ENCODE data around the gene MT1A. TPM values are rescaled to one million over a fixed set of nuclear protein-coding genes. Genes with fewer than 3 reads are reported as not detected.
A peak's percentile ranks its signal among the peaks of the same experiment; 100 is the strongest.

The MT1A gene
- total and polyA plus RNA-seq, 4 donors, result 1.1 to 438 (median 51.5) TPM

DNA sequence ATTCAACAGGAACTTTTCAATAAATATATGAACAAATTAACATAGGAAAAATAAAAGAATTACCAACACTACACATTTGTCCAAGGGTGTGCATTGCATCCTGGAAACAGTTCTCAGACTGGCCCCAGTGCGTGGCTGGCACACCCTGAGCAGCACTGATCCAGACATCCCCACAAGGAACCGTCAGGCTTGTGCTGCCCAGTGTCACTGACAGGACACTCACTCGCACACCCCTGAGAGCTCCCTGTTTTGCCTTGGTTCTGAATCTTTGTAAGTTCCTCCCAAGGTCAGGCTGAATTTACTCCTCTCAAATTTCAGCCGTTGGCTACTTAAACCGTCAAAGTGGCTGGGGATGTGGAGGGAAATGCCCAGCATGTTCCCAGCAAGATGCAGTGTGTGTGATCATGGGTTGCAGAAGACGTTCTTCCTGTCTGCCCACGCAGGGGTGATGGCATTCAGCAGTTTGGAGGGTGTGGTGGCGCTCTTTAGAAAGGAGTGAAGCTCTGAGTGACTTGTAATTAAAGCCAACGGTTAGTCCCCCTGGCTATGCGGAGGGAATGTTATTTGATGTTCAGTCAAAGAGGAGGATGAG lies 28.4 kb upstream of the MT1A start:
- H3K4me1 ChIP-seq (ENCODE audit: control insufficient read depth in 5 of 5, insufficient read depth in 5 of 5, low read length in 5 of 5), result peaks cover 9 to 55% (median 31%) of the 10 kb centered on the region in 5 donors
- H3K4me3 ChIP-seq, result no peak overlapping the region
- ATAC-seq (ENCODE audit: insufficient read depth, low FRiP score), result no peak

GRCh38 chr16:56610609-56611111 lies 27.8 kb upstream of the MT1A start:
- TF ChIP-seq, protein P1, sequence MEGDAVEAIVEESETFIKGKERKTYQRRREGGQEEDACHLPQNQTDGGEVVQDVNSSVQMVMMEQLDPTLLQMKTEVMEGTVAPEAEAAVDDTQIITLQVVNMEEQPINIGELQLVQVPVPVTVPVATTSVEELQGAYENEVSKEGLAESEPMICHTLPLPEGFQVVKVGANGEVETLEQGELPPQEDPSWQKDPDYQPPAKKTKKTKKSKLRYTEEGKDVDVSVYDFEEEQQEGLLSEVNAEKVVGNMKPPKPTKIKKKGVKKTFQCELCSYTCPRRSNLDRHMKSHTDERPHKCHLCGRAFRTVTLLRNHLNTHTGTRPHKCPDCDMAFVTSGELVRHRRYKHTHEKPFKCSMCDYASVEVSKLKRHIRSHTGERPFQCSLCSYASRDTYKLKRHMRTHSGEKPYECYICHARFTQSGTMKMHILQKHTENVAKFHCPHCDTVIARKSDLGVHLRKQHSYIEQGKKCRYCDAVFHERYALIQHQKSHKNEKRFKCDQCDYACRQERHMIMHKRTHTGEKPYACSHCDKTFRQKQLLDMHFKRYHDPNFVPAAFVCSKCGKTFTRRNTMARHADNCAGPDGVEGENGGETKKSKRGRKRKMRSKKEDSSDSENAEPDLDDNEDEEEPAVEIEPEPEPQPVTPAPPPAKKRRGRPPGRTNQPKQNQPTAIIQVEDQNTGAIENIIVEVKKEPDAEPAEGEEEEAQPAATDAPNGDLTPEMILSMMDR (IDR thresholded peaks at IDR 0.05; ENCODE audit: control extremely low read depth, extremely low read depth), result no peak
- Histone ChIP-seq H3K36me3 (ENCODE audit: control insufficient read depth in 4 of 4, insufficient read depth in 4 of 4, low read length in 4 of 4) (no peaks in the 10 kb centered on the region), H3K27ac (ENCODE audit: low read depth in 1 of 2, low read length in 1 of 2) (peak overlapping the region; percentile 88 to 95), H3K27me3 (ENCODE audit: control insufficient read depth in 3 of 3, insufficient read depth in 3 of 3, low read length in 2 of 3) (peaks cover 0 to 12% (median 0%) of the 10 kb centered on the region in 3 donors), H3K4me3 (no peak overlapping the region), H3K9ac (ENCODE audit: insufficient read depth in 1 of 2, low read length in 2 of 2) (peak overlapping the region in 1 of 2 donors; percentile 78), H3K4me1 (ENCODE audit: control insufficient read depth in 5 of 5, insufficient read depth in 5 of 5, low read length in 5 of 5) (peaks cover 7 to 53% (median 31%) of the 10 kb centered on the region in 5 donors), H3K9me3 (ENCODE audit: control insufficient read depth in 4 of 4, insufficient read depth in 3 of 4, low read length in 3 of 4) (no peaks in the 10 kb centered on the region)
- DNase-seq (peak in 2 of 3 donors; percentile 26 to 32), ATAC-seq (ENCODE audit: insufficient read depth, low FRiP score) (no peak)
- WGBS, 2 donors, result 57 to 58% methylated on average over 2 of the region's 2 CpGs

More for the DNA sequence above, 28.4 kb upstream of the MT1A start:
- Histone ChIP-seq H3K9ac (ENCODE audit: insufficient read depth in 1 of 2, low read length in 2 of 2) (peak overlapping the region in 1 of 2 donors; percentile 78), H3K27me3 (ENCODE audit: control insufficient read depth in 3 of 3, insufficient read depth in 3 of 3, low read length in 2 of 3) (peaks cover 0 to 10% (median 0%) of the 10 kb centered on the region in 3 donors), H3K9me3 (ENCODE audit: control insufficient read depth in 4 of 4, insufficient read depth in 3 of 4, low read length in 3 of 4) (no peaks in the 10 kb centered on the region), H3K27ac (ENCODE audit: low read depth in 1 of 2, low read length in 1 of 2) (peak overlapping the region; percentile 88 to 95), H3K36me3 (ENCODE audit: control insufficient read depth in 4 of 4, insufficient read depth in 4 of 4, low read length in 4 of 4) (no peaks in the 10 kb centered on the region)
- TF ChIP-seq, protein P1 (IDR thresholded peaks at IDR 0.05; ENCODE audit: control extremely low read depth, extremely low read depth), result no peak
- WGBS, 2 donors, result 17 to 27% methylated on average over 10 of the region's 10 CpGs
- DNase-seq, result peak in 2 of 3 donors; percentile 46 to 48

- WGBS, 2 donors, result 77 to 80% methylated on average over 2 of the region's 2 CpGs
- TF ChIP-seq, protein P1 (IDR thresholded peaks at IDR 0.05; ENCODE audit: control extremely low read depth, extremely low read depth), result no peak
- Histone ChIP-seq H3K27me3 (ENCODE audit: control insufficient read depth in 3 of 3, insufficient read depth in 3 of 3, low read length in 2 of 3) (peaks cover 0 to 15% (median 0%) of the 10 kb centered on the region in 3 donors), H3K9me3 (ENCODE audit: control insufficient read depth in 4 of 4, insufficient read depth in 3 of 4, low read length in 3 of 4) (no peaks in the 10 kb centered on the region), H3K4me3 (no peak overlapping the region), H3K9ac (ENCODE audit: insufficient read depth in 1 of 2, low read length in 2 of 2) (no peak overlapping the region), H3K4me1 (ENCODE audit: control insufficient read depth in 5 of 5, insufficient read depth in 5 of 5, low read length in 5 of 5) (peaks cover 4 to 47% (median 25%) of the 10 kb centered on the region in 5 donors), H3K36me3 (ENCODE audit: control insufficient read depth in 4 of 4, insufficient read depth in 4 of 4, low read length in 4 of 4) (no peaks in the 10 kb centered on the region), H3K27ac (ENCODE audit: low read depth in 1 of 2, low read length in 1 of 2) (peak overlapping the region; percentile 88 to 95)
- ATAC-seq (ENCODE audit: insufficient read depth, low FRiP score) (no peak), DNase-seq (peak in 1 of 3 donors; percentile 20)
Observed at GRCh38 chr16:56611281-56611833, 27.1 kb upstream of the MT1A start.
